Bronchial smooth muscle cell (primary cell): ENCODE measurements around the gene H1-8. TPM values are rescaled to one million over a fixed set of nuclear protein-coding genes. Genes with fewer than 3 reads are reported as not detected.

Experiments used
- total RNA-seq: library from RNA; depleted of rRNA; stranded (reverse); fragments of >200 nt; gene quantifications from 2 replicates; pipeline ENCODE4 v1.2.1, GENCODE V29; 2014

Gene H1-8
- total RNA-seq, result 0.17 TPM in 1 of 2 replicates, not detected in the other

DNA sequence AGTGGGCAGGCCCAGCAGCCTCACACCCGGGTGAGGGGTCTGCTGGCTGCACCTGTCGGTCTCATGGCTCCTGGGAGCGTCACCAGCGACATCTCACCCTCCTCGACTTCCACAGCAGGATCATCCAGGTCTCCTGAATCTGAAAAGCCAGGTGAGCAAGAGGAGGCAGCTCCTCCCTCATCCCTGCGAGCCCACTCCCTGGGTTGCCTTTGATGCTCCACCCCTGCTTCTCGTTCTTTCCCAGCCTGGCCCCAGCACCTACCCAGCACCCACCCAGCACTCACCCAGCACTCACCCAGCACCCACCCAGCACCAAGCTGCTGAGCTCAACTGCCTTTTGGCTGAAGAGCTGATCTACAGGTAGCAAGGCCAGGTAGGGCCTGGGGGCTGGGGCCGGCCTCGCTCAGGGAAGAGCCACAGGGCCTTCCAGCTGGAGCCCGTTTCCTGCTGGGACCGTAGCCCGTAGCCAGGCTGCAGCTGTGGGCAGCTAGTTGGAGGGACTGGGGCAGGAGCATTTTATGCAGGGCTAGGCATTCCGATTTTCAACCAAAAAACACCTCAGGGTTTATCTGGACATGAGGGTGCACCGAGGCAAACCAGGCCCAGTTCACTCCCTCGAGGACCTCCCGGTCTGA, at the start of gene H1-8:
Gene H1-8, plus strand, starts transcription at position 20 of the 635 bp plus-strand sequence. Its CDS starts 44 bp downstream, at position 64.

GRCh38 chr3:129528589-129529100, 14.3 kb upstream of the H1-8 start, which contains the start of gene RHO:
Gene RHO (plus strand): TSS chr3:129528639. CDS start chr3:129528734, 95 bp downstream.

Other genes starting within 250 kb of the H1-8 start
- gene EFCAB12, start 114.5 kb upstream of the H1-8 start, total RNA-seq, result under 0.01 TPM in 1 of 2 replicates, not detected in the other
- gene MBD4, start 103.2 kb upstream of the H1-8 start, total RNA-seq, result 15.3 and 18.1 TPM in 2 replicates
- 29.3 and 32.6 TPM in 2 replicates for gene IFT122, start 103.0 kb upstream of the H1-8 start, total RNA-seq
- not detected in 2 replicates for gene RHO, start 14.5 kb upstream of the H1-8 start, total RNA-seq
- gene PLXND1, start 63.5 kb downstream of the H1-8 start, total RNA-seq, result 57.4 and 65.5 TPM in 2 replicates